Stimulated activated naive CD8-positive, alpha-beta T cell treated with anti-CD3 and anti-CD28 coated beads, Interleukin-15, Interleukin-2, amounts not matched to agents 100 ng/mL and 50 ng/mL, for 24 hours (primary cell): ENCODE results near the gene TLCD3A.
"Not testable (repeated sequence)": the region's sequence is repeated elsewhere in the genome, so short reads cannot be mapped to it uniquely, and the experiment has no call there.

Source experiments
- H3K27ac Mint-ChIP-seq: one replicate; pipeline ENCODE4 v1.8.0; 2021; ENCODE audit warnings: mild to moderate bottlenecking, mixed read lengths
- H3K27me3 Mint-ChIP-seq: one replicate; pipeline ENCODE4 v1.8.0; 2021; ENCODE audit warnings: mixed read lengths
- H3K36me3 Mint-ChIP-seq: one replicate; pipeline ENCODE4 v1.8.0; 2021; ENCODE audit warnings: low read depth, mixed read lengths
- H3K4me1 Mint-ChIP-seq: one replicate; pipeline ENCODE4 v1.8.0; 2021; ENCODE audit warnings: low read depth, mixed read lengths
- H3K4me3 Mint-ChIP-seq: one replicate; pipeline ENCODE4 v1.8.0; 2021; ENCODE audit warnings: mild to moderate bottlenecking, mixed read lengths
- H3K9me3 Mint-ChIP-seq: one replicate; pipeline ENCODE4 v1.8.0; 2021; ENCODE audit warnings: mixed read lengths

TLCD3A gene

GRCh38 chr17:731644-732066, 741 bp upstream of the TLCD3A start:
- Mint-ChIP-seq H3K36me3 (peaks cover 30% of the 10 kb centered on the region), H3K4me3 (peak overlapping the region; percentile 77), H3K4me1 (peaks cover 38% of the 10 kb centered on the region), H3K27me3 (peaks cover 5% of the 10 kb centered on the region), H3K9me3 (no peaks in the 10 kb centered on the region), H3K27ac (peak overlapping the region; percentile 45)

GRCh38 chr17:732902-733720, 715 bp downstream of the TLCD3A start:
- H3K4me1 Mint-ChIP-seq: peaks cover 38% of the 10 kb centered on the region
- no peaks in the 10 kb centered on the region for H3K9me3 Mint-ChIP-seq
- H3K27me3 Mint-ChIP-seq: peaks cover 5% of the 10 kb centered on the region
- H3K4me3 Mint-ChIP-seq: peak overlapping the region; percentile 92
- peaks cover 39% of the 10 kb centered on the region for H3K36me3 Mint-ChIP-seq
- peak overlapping the region; percentile 93 for H3K27ac Mint-ChIP-seq

- H3K4me3 Mint-ChIP-seq: peak overlapping the region; percentile 92
- peaks cover 44% of the 10 kb centered on the region for H3K36me3 Mint-ChIP-seq
- peak overlapping the region; percentile 93 for H3K27ac Mint-ChIP-seq
- H3K27me3 Mint-ChIP-seq: peaks cover 5% of the 10 kb centered on the region
- no peaks in the 10 kb centered on the region for H3K9me3 Mint-ChIP-seq
- H3K4me1 Mint-ChIP-seq: peaks cover 38% of the 10 kb centered on the region
These were observed 1.3 kb downstream of the TLCD3A start for GRCh38 chr17:733743-734142.

GRCh38 chr17:737561-738113, 5.2 kb downstream of the TLCD3A start:
- Mint-ChIP-seq H3K4me3 (no peak overlapping the region), H3K4me1 (peaks cover 38% of the 10 kb centered on the region), H3K9me3 (no peaks in the 10 kb centered on the region), H3K36me3 (peaks cover 71% of the 10 kb centered on the region), H3K27me3 (no peaks in the 10 kb centered on the region), H3K27ac (no peak overlapping the region)

GRCh38 chr17:740240-741017, 8.0 kb downstream of the TLCD3A start:
- H3K4me1 Mint-ChIP-seq: peaks cover 23% of the 10 kb centered on the region
- H3K4me3 Mint-ChIP-seq: peak overlapping the region; percentile 42
- no peaks in the 10 kb centered on the region for H3K27me3 Mint-ChIP-seq
- H3K36me3 Mint-ChIP-seq: peaks cover 79% of the 10 kb centered on the region
- peak overlapping the region; percentile 90 for H3K27ac Mint-ChIP-seq
- no peaks in the 10 kb centered on the region for H3K9me3 Mint-ChIP-seq

GRCh38 chr17:742147-742793, 9.9 kb downstream of the TLCD3A start:
- Mint-ChIP-seq H3K27ac (peak overlapping the region; percentile 33), H3K4me1 (peaks cover 27% of the 10 kb centered on the region), H3K4me3 (no peak overlapping the region), H3K36me3 (peaks cover 79% of the 10 kb centered on the region), H3K9me3 (no peaks in the 10 kb centered on the region), H3K27me3 (no peaks in the 10 kb centered on the region)

GRCh38 chr17:743139-743538, 10.7 kb downstream of the TLCD3A start:
- H3K9me3 Mint-ChIP-seq: no peaks in the 10 kb centered on the region
- H3K27ac Mint-ChIP-seq: peak overlapping the region; percentile 16
- H3K4me3 Mint-ChIP-seq: no peak overlapping the region
- H3K36me3 Mint-ChIP-seq: peaks cover 77% of the 10 kb centered on the region
- no peaks in the 10 kb centered on the region for H3K27me3 Mint-ChIP-seq
- H3K4me1 Mint-ChIP-seq: peaks cover 27% of the 10 kb centered on the region

- Mint-ChIP-seq H3K36me3 (peaks cover 85% of the 10 kb centered on the region), H3K27me3 (no peaks in the 10 kb centered on the region), H3K4me3 (no peak overlapping the region), H3K27ac (no peak overlapping the region), H3K9me3 (peaks cover 4% of the 10 kb centered on the region), H3K4me1 (peaks cover 34% of the 10 kb centered on the region)
These were observed 12.5 kb downstream of the TLCD3A start for GRCh38 chr17:744937-745336.

- H3K9me3 Mint-ChIP-seq: peaks cover 4% of the 10 kb centered on the region
- no peak overlapping the region for H3K27ac Mint-ChIP-seq
- H3K36me3 Mint-ChIP-seq: peaks cover 86% of the 10 kb centered on the region
- peaks cover 34% of the 10 kb centered on the region for H3K4me1 Mint-ChIP-seq
- no peak overlapping the region for H3K4me3 Mint-ChIP-seq
- H3K27me3 Mint-ChIP-seq: no peaks in the 10 kb centered on the region
These were observed 13.0 kb downstream of the TLCD3A start for GRCh38 chr17:745406-745805.

GRCh38 chr17:746181-746580, 13.8 kb downstream of the TLCD3A start:
- H3K27me3 Mint-ChIP-seq: no peaks in the 10 kb centered on the region
- peaks cover 86% of the 10 kb centered on the region for H3K36me3 Mint-ChIP-seq

GRCh38 chr17:746783-747629, 14.6 kb downstream of the TLCD3A start:
- Mint-ChIP-seq H3K27ac (no peak overlapping the region), H3K9me3 (peaks cover 4% of the 10 kb centered on the region), H3K4me1 (peaks cover 33% of the 10 kb centered on the region), H3K27me3 (no peaks in the 10 kb centered on the region), H3K4me3 (no peak overlapping the region), H3K36me3 (peaks cover 81% of the 10 kb centered on the region)

More at GRCh38 chr17:746181-746580, 13.8 kb downstream of the TLCD3A start:
- peaks cover 4% of the 10 kb centered on the region for H3K9me3 Mint-ChIP-seq
- no peak overlapping the region for H3K4me3 Mint-ChIP-seq
- peaks cover 34% of the 10 kb centered on the region for H3K4me1 Mint-ChIP-seq
- no peak overlapping the region for H3K27ac Mint-ChIP-seq

GRCh38 chr17:748604-749003, 16.2 kb downstream of the TLCD3A start:
- peaks cover 65% of the 10 kb centered on the region for H3K36me3 Mint-ChIP-seq
- H3K27me3 Mint-ChIP-seq, H3K4me3 Mint-ChIP-seq, H3K9me3 Mint-ChIP-seq: not testable (repeated sequence)
- peaks cover 38% of the 10 kb centered on the region for H3K4me1 Mint-ChIP-seq
- peak overlapping the region; percentile 23 for H3K27ac Mint-ChIP-seq

GRCh38 chr17:749359-749758, 17.0 kb downstream of the TLCD3A start:
- Mint-ChIP-seq H3K4me1 (peaks cover 38% of the 10 kb centered on the region), H3K27ac (peak overlapping the region; percentile 80), H3K36me3 (peaks cover 58% of the 10 kb centered on the region), H3K4me3 (peak overlapping the region; percentile 99)
- H3K27me3 Mint-ChIP-seq, H3K9me3 Mint-ChIP-seq: not testable (repeated sequence)

GRCh38 chr17:750431-751037, 18.1 kb downstream of the TLCD3A start:
- peak overlapping the region; percentile 99 for H3K4me3 Mint-ChIP-seq
- H3K27ac Mint-ChIP-seq: peak overlapping the region; percentile 98
- peaks cover 47% of the 10 kb centered on the region for H3K36me3 Mint-ChIP-seq
- H3K9me3 Mint-ChIP-seq: peaks cover 4% of the 10 kb centered on the region
- peaks cover 38% of the 10 kb centered on the region for H3K4me1 Mint-ChIP-seq
- no peaks in the 10 kb centered on the region for H3K27me3 Mint-ChIP-seq
